ENCODE data around the gene CFAP20. TPM values are rescaled to one million over a fixed set of nuclear protein-coding genes. Genes with fewer than 3 reads are reported as not detected.

CFAP20 gene
- total and polyA plus RNA-seq, 3 experiments from 2014 or later, result 36.5 to 57.2 (median 56.7) TPM

DNA sequence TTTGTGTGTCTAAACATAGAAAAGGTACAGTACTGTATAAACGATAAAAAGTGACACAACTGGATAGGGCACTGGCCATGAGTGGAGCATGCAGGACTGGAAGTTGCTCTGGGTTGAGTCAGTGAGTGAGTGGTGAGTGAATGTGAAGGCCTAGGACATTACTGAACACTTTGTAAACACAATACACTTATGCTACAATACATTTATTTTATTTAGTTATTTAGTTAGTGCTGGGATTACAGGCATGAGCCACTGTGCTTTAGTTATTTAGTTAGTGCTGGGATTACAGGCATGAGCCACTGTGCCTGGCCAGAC, 4.6 kb downstream of the CFAP20 start:
- Histone ChIP-seq H3K27me3 (ENCODE audit: insufficient read depth, low read length, poor library complexity, severe bottlenecking) (no peaks in the 10 kb centered on the region), H3K27ac (ENCODE audit: low read depth, low read length) (no peak overlapping the region), H3K9me3 (ENCODE audit: low read length) (no peaks in the 10 kb centered on the region), H3K4me1 (ENCODE audit: insufficient read depth, low read length) (peaks cover 53% of the 10 kb centered on the region), H3K36me3 (ENCODE audit: insufficient read depth, low read length) (no peaks in the 10 kb centered on the region), H3K4me3 (ENCODE audit: low read length) (no peak overlapping the region)
- POLR2A ChIA-PET, result no interaction called here
- DNase-seq, result no peak
- Mint-ChIP-seq H3K4me1 (peaks cover 64 to 84% (median 73%) of the 10 kb centered on the region in 3 donors), H3K4me3 (no peak overlapping the region), H3K9me3 (no peaks in the 10 kb centered on the region), H3K27ac (peak overlapping the region in 3 of 8 donors; percentile 23 to 70 (median 56)), H3K27me3 (peaks cover 0 to 2% of the 10 kb centered on the region in 2 donors), H3K36me3 (peaks cover 0 to 11% (median 0%) of the 10 kb centered on the region in 3 donors)
- CTCF ChIA-PET, result no interaction called here

DNA sequence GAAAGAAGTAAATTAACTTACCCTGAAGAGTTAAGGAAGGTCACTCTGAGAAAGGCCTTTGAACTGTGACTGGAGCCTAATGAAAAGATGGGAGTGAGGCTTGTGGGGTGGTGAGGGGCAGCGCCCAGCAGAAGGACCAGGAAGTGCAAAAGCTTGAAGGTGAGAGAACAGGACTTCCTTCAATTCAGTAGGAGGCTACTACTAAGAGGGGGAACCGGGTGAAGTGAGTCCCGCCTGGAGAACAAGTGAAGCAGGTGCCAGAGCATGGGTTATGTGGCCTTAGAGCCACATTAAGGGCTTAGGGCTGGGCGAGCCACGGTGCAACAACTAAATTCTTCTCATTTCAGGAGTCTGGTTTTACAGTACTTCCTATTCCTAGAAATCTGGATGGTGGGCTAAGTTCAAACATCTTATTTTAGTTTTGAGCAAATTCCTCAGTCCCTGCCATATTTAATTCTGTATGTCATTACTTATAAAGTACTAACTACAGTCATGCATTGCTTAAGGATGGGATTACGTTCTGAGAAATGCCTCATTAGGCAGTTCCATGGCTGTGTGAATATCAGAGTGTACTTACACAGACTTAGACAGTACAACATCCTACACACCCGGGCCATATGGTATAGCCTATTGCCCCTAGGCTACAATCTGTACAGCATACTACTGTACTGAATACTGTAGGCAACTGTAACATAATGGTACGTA, 5.1 kb downstream of the CFAP20 start:
- Histone ChIP-seq H3K27me3 (ENCODE audit: insufficient read depth, low read length, poor library complexity, severe bottlenecking) (no peaks in the 10 kb centered on the region), H3K4me3 (ENCODE audit: low read length) (no peak overlapping the region), H3K4me1 (ENCODE audit: insufficient read depth, low read length) (peaks cover 53% of the 10 kb centered on the region), H3K36me3 (ENCODE audit: insufficient read depth, low read length) (no peaks in the 10 kb centered on the region), H3K9me3 (ENCODE audit: low read length) (no peaks in the 10 kb centered on the region), H3K27ac (ENCODE audit: low read depth, low read length) (no peak overlapping the region)
- peaks cover 0 to 6% (median 0%) of the 10 kb centered on the region in 3 donors for H3K36me3 Mint-ChIP-seq
- CTCF ChIA-PET, result no interaction called here
- H3K4me1 Mint-ChIP-seq, result peaks cover 58 to 84% (median 69%) of the 10 kb centered on the region in 3 donors
- H3K27ac Mint-ChIP-seq, result peak overlapping the region in 7 of 8 donors; percentile 2 to 85 (median 56)
- H3K9me3 Mint-ChIP-seq, result no peaks in the 10 kb centered on the region
- no peaks in the 10 kb centered on the region for H3K27me3 Mint-ChIP-seq
- peak overlapping the region in 4 of 7 donors; percentile 4 to 71 (median 10) for H3K4me3 Mint-ChIP-seq
- no peak for DNase-seq
- POLR2A ChIA-PET, result no interaction called here

DNA sequence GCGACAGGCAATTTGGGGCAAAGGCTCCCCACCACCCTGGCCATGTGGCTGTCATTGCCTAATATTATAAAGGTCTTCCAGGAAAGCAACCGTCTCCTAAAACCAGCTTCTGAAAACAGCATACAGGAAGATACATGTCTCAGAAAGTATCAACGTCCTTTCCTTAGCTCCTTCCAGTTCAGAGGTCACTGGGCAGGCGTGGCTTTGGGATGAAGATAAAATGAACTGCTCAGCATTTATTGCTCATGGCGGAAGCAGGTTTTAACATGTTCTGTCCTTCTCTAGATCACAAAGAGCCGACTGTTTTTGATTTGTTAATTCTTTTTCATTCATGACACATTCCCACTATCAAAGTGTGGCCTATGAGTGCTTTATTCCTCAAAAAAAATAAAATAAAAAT, 8.0 kb downstream of the CFAP20 start:
- Mint-ChIP-seq H3K36me3 (peaks cover 0 to 18% (median 0%) of the 10 kb centered on the region in 3 donors), H3K4me1 (peaks cover 45 to 70% (median 50%) of the 10 kb centered on the region in 3 donors), H3K27me3 (peaks cover 0 to 2% of the 10 kb centered on the region in 2 donors), H3K9me3 (no peaks in the 10 kb centered on the region), H3K4me3 (no peak overlapping the region), H3K27ac (no peak overlapping the region)
- POLR2A ChIA-PET, result no interaction called here
- CTCF ChIA-PET, result interaction anchor here (1.3 kb wide), 1 partner anchor 24 kb away, joined by 6 read pairs; no protein-coding TSS in a partner anchor
- no peaks in the 10 kb centered on the region for H3K27me3 ChIP-seq (ENCODE audit: insufficient read depth, low read length, poor library complexity, severe bottlenecking)
- no peak overlapping the region for H3K4me3 ChIP-seq (ENCODE audit: low read length)
- H3K9me3 ChIP-seq (ENCODE audit: low read length), result no peaks in the 10 kb centered on the region
- no peak for DNase-seq
- no peak overlapping the region for H3K27ac ChIP-seq (ENCODE audit: low read depth, low read length)
- H3K4me1 ChIP-seq (ENCODE audit: insufficient read depth, low read length), result peaks cover 29% of the 10 kb centered on the region
- H3K36me3 ChIP-seq (ENCODE audit: insufficient read depth, low read length), result peaks cover 7% of the 10 kb centered on the region

DNA sequence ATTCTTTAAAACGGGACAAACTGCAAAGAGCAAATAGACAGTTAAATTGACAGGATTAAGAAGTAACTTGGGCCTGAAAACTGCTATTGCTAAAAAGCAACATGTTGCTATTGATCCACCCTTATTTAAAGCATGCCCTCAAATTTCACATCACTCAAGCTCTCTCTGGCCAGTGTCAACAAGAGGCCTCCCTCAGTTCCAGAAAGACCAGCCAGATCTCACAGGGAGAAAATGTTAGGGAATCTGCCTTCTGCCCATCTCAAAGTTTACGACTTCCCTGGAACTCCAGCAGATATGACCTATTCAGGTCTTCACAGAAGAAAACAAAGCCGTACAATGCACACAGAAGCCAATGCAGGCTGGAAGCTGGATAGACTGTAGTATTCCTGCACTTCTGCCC, 8.9 kb downstream of the CFAP20 start:
- Histone ChIP-seq H3K4me3 (ENCODE audit: low read length) (no peak overlapping the region), H3K4me1 (ENCODE audit: insufficient read depth, low read length) (peaks cover 24% of the 10 kb centered on the region), H3K9me3 (ENCODE audit: low read length) (no peaks in the 10 kb centered on the region), H3K36me3 (ENCODE audit: insufficient read depth, low read length) (peaks cover 16% of the 10 kb centered on the region), H3K27me3 (ENCODE audit: insufficient read depth, low read length, poor library complexity, severe bottlenecking) (no peaks in the 10 kb centered on the region), H3K27ac (ENCODE audit: low read depth, low read length) (no peak overlapping the region)
- peaks cover 0 to 2% of the 10 kb centered on the region in 2 donors for H3K27me3 Mint-ChIP-seq
- ChIA-PET POLR2A (no interaction called here), CTCF (no interaction called here)
- peak overlapping the region in 2 of 8 donors; percentile 2 to 20 for H3K27ac Mint-ChIP-seq
- DNase-seq, result no peak
- peaks cover 39 to 63% (median 43%) of the 10 kb centered on the region in 3 donors for H3K4me1 Mint-ChIP-seq
- H3K9me3 Mint-ChIP-seq, result no peaks in the 10 kb centered on the region
- peaks cover 0 to 27% (median 1%) of the 10 kb centered on the region in 3 donors for H3K36me3 Mint-ChIP-seq
- H3K4me3 Mint-ChIP-seq, result no peak overlapping the region

DNA sequence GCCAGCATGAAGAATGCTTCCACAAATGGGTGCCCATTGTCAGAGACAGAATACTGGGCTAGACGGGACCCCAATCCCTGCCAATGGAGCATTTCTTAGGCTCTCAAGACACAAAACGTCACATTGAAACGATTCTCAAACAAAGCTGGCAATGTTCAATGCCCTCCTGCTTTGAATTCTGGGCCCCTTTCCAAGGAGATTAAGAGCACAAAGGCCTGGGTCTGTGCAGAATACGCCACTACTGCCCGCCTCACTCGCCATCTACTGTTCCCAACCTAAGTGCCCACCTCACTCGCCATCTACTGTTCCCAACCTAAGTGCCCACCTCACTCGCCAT, 9.7 kb downstream of the CFAP20 start:
- peaks cover 0 to 2% of the 10 kb centered on the region in 2 donors for H3K27me3 Mint-ChIP-seq
- CTCF ChIA-PET, result no interaction called here
- Histone ChIP-seq H3K36me3 (ENCODE audit: insufficient read depth, low read length) (peaks cover 24% of the 10 kb centered on the region), H3K27ac (ENCODE audit: low read depth, low read length) (no peak overlapping the region), H3K4me1 (ENCODE audit: insufficient read depth, low read length) (peaks cover 24% of the 10 kb centered on the region), H3K9me3 (ENCODE audit: low read length) (no peaks in the 10 kb centered on the region), H3K27me3 (ENCODE audit: insufficient read depth, low read length, poor library complexity, severe bottlenecking) (no peaks in the 10 kb centered on the region), H3K4me3 (ENCODE audit: low read length) (no peak overlapping the region)
- H3K9me3 Mint-ChIP-seq, result no peaks in the 10 kb centered on the region
- H3K4me1 Mint-ChIP-seq, result peaks cover 35 to 58% (median 37%) of the 10 kb centered on the region in 3 donors
- no peak overlapping the region for H3K4me3 Mint-ChIP-seq
- no peak for DNase-seq
- H3K27ac Mint-ChIP-seq, result no peak overlapping the region
- peaks cover 0 to 34% (median 6%) of the 10 kb centered on the region in 3 donors for H3K36me3 Mint-ChIP-seq
- POLR2A ChIA-PET, result no interaction called here

DNA sequence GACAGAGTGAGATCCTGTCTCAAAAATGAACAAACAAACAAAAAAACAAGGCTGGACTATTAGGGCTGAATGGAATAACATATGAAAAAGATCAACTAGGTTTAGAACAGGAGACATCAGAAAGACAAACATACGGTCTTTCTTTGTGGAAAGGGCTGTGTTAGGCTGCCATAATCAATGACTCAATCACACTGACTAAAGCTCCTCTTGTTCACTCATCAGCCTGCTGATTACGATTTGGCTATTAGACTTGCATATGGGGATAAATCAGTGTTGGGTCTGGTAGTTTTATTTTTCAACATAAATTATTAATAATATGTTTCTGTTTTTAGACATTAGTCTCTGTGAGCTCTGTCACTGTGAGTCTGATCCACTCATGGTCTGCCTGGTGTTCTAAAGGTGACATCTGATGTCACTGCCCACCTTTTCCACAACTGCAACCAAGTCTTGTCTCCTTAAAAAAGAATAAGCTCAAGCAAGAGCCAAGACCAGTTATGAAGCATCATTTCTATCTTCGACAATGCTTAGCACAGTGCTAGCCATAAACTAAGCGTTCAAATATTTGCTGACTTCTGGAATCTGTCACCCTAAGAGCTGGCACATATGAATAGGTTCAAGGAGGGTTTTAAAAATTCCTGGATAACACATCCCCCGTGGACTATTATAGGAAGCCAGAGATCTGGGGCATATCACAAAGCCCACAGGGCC, 10.2 kb downstream of the CFAP20 start:
- POLR2A ChIA-PET, result no interaction called here
- H3K27ac Mint-ChIP-seq, result peak overlapping the region in 3 of 8 donors; percentile 19 to 53 (median 20)
- H3K27ac ChIP-seq (ENCODE audit: low read depth, low read length), result no peak overlapping the region
- H3K4me1 Mint-ChIP-seq, result peaks cover 30 to 53% (median 32%) of the 10 kb centered on the region in 3 donors
- H3K36me3 Mint-ChIP-seq, result peaks cover under 1 to 39% (median 7%) of the 10 kb centered on the region in 3 donors
- H3K9me3 ChIP-seq (ENCODE audit: low read length), result no peaks in the 10 kb centered on the region
- no peak for DNase-seq
- no peak overlapping the region for H3K4me3 ChIP-seq (ENCODE audit: low read length)
- peaks cover 28% of the 10 kb centered on the region for H3K36me3 ChIP-seq (ENCODE audit: insufficient read depth, low read length)
- peaks cover 0 to 2% of the 10 kb centered on the region in 2 donors for H3K27me3 Mint-ChIP-seq
- no peaks in the 10 kb centered on the region for H3K9me3 Mint-ChIP-seq
- CTCF ChIA-PET, result no interaction called here
- no peak overlapping the region for H3K4me3 Mint-ChIP-seq
- H3K4me1 ChIP-seq (ENCODE audit: insufficient read depth, low read length), result peaks cover 23% of the 10 kb centered on the region
- no peaks in the 10 kb centered on the region for H3K27me3 ChIP-seq (ENCODE audit: insufficient read depth, low read length, poor library complexity, severe bottlenecking)

DNA sequence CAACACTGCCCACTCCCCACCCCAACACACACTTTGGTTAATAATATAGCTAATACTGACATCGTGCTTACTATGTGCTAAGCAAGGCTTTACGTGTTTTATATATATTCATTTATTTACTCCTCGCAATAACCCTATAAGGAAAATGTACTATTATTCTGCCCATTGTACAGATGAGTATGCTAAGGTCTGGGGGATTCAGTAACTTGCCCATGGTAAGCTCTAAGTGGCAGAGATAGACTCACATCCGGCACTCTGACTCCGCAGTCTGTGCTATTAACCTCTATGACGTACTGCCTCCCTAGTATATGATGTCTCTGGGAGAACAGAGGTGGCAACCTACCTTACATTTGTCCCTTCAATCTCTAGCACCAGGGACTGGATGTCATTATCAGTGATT, 12.7 kb downstream of the CFAP20 start:
- Mint-ChIP-seq H3K27ac (peak overlapping the region in 2 of 8 donors; percentile 54 to 67), H3K4me1 (peaks cover 19 to 36% (median 24%) of the 10 kb centered on the region in 3 donors), H3K9me3 (no peaks in the 10 kb centered on the region), H3K36me3 (peaks cover 13 to 52% (median 19%) of the 10 kb centered on the region in 3 donors), H3K4me3 (no peak overlapping the region), H3K27me3 (peaks cover 0 to 2% of the 10 kb centered on the region in 2 donors)
- no peak overlapping the region for H3K27ac ChIP-seq (ENCODE audit: low read depth, low read length)
- H3K4me3 ChIP-seq (ENCODE audit: low read length), result no peak overlapping the region
- H3K4me1 ChIP-seq (ENCODE audit: insufficient read depth, low read length), result peaks cover 10% of the 10 kb centered on the region
- H3K27me3 ChIP-seq (ENCODE audit: insufficient read depth, low read length, poor library complexity, severe bottlenecking), result no peaks in the 10 kb centered on the region
- no peak for DNase-seq
- ChIA-PET POLR2A (no interaction called here), CTCF (no interaction called here)
- H3K36me3 ChIP-seq (ENCODE audit: insufficient read depth, low read length), result peaks cover 32% of the 10 kb centered on the region
- H3K9me3 ChIP-seq (ENCODE audit: low read length), result no peaks in the 10 kb centered on the region

DNA sequence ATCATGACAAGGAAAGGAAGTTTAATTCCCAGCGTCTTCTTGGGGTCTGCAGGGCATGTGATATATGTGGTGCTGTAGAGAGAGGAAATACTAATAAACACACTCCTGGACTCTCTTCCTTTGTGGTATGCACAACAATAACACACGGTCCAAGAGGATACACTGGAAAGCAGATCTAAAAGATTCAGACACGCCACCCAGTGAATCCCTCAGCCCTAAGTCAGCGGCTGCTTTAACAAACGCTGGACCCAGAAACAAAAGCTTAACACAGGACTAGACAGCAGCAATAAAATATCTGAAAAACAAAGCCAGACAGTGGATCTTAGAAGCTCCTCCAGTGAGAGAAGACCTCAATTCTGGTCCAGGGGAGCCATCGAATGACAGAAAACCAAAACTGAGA, 13.1 kb downstream of the CFAP20 start:
- Histone ChIP-seq H3K27ac (ENCODE audit: low read depth, low read length) (no peak overlapping the region), H3K27me3 (ENCODE audit: insufficient read depth, low read length, poor library complexity, severe bottlenecking) (no peaks in the 10 kb centered on the region), H3K9me3 (ENCODE audit: low read length) (no peaks in the 10 kb centered on the region), H3K4me3 (ENCODE audit: low read length) (no peak overlapping the region), H3K4me1 (ENCODE audit: insufficient read depth, low read length) (peaks cover 6% of the 10 kb centered on the region), H3K36me3 (ENCODE audit: insufficient read depth, low read length) (peaks cover 32% of the 10 kb centered on the region)
- no peak for DNase-seq
- no peak overlapping the region for H3K27ac Mint-ChIP-seq
- no peaks in the 10 kb centered on the region for H3K9me3 Mint-ChIP-seq
- no peak overlapping the region for H3K4me3 Mint-ChIP-seq
- ChIA-PET POLR2A (no interaction called here), CTCF (no interaction called here)
- H3K36me3 Mint-ChIP-seq, result peaks cover 13 to 52% (median 19%) of the 10 kb centered on the region in 3 donors
- H3K27me3 Mint-ChIP-seq, result peaks cover 0 to 2% of the 10 kb centered on the region in 2 donors
- peaks cover 17 to 32% (median 22%) of the 10 kb centered on the region in 3 donors for H3K4me1 Mint-ChIP-seq

All from CD8-positive, alpha-beta memory T cell (primary cell).